ENCODE data around the gene MAPKAP1.

- TF ChIP-seq EZH2phosphoT487 (IDR thresholded peaks at IDR 0.05; ENCODE audit: insufficient read depth, low read depth): no peak
- TF ChIP-seq EZH2 (IDR thresholded peaks at IDR 0.05; ENCODE audit: insufficient read depth, poor library complexity, severe bottlenecking): no peak
Observed at GRCh38 chr9:125397736-125398135, 309.3 kb downstream of the MAPKAP1 start.

Measured in GM23248 (cell line).